ENCODE measurements around the gene EIF2A. TPM values are rescaled to one million over a fixed set of nuclear protein-coding genes. Genes with fewer than 3 reads are reported as not detected.
"Not testable (repeated sequence)": the region's sequence is repeated elsewhere in the genome, so short reads cannot be mapped to it uniquely, and the experiment has no call there.

The EIF2A gene
- total RNA-seq, 4 donors from 2014 or later, result 83.1 to 201 (median 109) TPM

- no peak for DNase-seq
- Histone ChIP-seq H3K36me3 (peaks cover 0 to 15% (median 0%) of the 10 kb centered on the region in 3 donors), H3K4me1 (peaks cover 0 to 32% (median 9%) of the 10 kb centered on the region in 4 donors), H3K4me3 (no peak overlapping the region), H3K27ac (no peak overlapping the region), H3K27me3 (no peaks in the 10 kb centered on the region), H3K9me3 (no peaks in the 10 kb centered on the region)
- TF ChIP-seq CTCF (IDR thresholded peaks at IDR 0.05), result no peak
- TF ChIP-seq POLR2A (IDR thresholded peaks at IDR 0.05), result no peak
These were observed 64.2 kb downstream of the EIF2A start for GRCh38 chr3:150610785-150611184.

DNA sequence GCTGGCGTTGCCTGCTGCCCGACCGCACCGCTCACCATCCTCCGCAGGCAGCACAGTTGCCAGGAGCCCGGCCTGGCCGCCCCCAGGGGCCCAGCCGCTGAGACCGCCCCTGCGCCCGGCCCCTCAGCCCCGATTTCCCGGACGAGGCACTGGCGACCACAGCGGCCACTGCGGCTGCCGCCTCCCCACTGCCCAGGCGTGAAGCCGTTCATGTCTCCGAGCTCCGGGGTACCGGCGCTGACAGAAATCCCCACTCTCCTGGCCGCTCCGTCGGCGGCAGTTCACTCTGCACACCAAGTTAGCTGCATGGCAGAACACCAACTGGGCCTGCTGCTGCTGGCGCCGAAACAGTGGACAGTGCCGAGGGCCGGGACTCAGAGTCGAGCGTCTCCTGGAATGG, 65.1 kb downstream of the EIF2A start:
- Histone ChIP-seq H3K4me1 (peaks cover 0 to 23% (median 6%) of the 10 kb centered on the region in 4 donors), H3K27ac (no peak overlapping the region), H3K27me3 (no peaks in the 10 kb centered on the region), H3K4me3 (no peak overlapping the region), H3K36me3 (peaks cover 0 to 15% (median 0%) of the 10 kb centered on the region in 3 donors), H3K9me3 (no peaks in the 10 kb centered on the region)
- no peak for DNase-seq
- TF ChIP-seq CTCF (IDR thresholded peaks at IDR 0.05), result no peak
- no peak for TF ChIP-seq POLR2A (IDR thresholded peaks at IDR 0.05)

DNA sequence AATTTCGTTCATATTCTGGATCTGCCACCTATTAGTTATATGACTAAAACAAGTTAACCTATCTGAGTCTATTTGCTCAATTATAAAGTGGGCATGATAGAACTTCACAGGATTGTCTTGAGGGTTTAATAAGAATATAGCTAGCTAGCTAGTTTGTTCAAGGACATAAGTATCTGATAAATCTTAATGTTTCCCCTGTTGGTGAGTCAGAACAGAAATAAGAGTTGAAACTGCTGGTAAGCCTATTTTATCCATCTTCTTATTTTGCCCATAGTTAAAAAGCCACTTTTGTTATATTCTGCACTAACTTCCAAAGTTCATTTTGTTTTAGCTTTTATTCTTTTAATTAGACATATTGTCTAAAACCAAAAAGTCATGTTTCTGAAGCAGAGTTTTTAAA, 65.9 kb downstream of the EIF2A start:
- no peak for DNase-seq
- Histone ChIP-seq H3K4me1 (peaks cover 0 to 18% (median 3%) of the 10 kb centered on the region in 4 donors), H3K36me3 (peaks cover 0 to 15% (median 0%) of the 10 kb centered on the region in 3 donors), H3K4me3 (no peak overlapping the region), H3K27ac (no peak overlapping the region), H3K27me3 (no peaks in the 10 kb centered on the region), H3K9me3 (no peaks in the 10 kb centered on the region)
- TF ChIP-seq CTCF (IDR thresholded peaks at IDR 0.05) (no peak), POLR2A (IDR thresholded peaks at IDR 0.05) (no peak)

- H3K4me3 ChIP-seq, result no peak overlapping the region
- no peaks in the 10 kb centered on the region for H3K9me3 ChIP-seq
- H3K4me1 ChIP-seq, result peaks cover 0 to 12% (median 3%) of the 10 kb centered on the region in 4 donors
- DNase-seq, result no peak
- no peak overlapping the region for H3K27ac ChIP-seq
- no peaks in the 10 kb centered on the region for H3K27me3 ChIP-seq
- H3K36me3 ChIP-seq, result peaks cover 0 to 15% (median 0%) of the 10 kb centered on the region in 3 donors
- TF ChIP-seq POLR2A (IDR thresholded peaks at IDR 0.05) (no peak), CTCF (IDR thresholded peaks at IDR 0.05) (no peak)
These were observed 66.4 kb downstream of the EIF2A start for GRCh38 chr3:150613034-150613433.

DNA sequence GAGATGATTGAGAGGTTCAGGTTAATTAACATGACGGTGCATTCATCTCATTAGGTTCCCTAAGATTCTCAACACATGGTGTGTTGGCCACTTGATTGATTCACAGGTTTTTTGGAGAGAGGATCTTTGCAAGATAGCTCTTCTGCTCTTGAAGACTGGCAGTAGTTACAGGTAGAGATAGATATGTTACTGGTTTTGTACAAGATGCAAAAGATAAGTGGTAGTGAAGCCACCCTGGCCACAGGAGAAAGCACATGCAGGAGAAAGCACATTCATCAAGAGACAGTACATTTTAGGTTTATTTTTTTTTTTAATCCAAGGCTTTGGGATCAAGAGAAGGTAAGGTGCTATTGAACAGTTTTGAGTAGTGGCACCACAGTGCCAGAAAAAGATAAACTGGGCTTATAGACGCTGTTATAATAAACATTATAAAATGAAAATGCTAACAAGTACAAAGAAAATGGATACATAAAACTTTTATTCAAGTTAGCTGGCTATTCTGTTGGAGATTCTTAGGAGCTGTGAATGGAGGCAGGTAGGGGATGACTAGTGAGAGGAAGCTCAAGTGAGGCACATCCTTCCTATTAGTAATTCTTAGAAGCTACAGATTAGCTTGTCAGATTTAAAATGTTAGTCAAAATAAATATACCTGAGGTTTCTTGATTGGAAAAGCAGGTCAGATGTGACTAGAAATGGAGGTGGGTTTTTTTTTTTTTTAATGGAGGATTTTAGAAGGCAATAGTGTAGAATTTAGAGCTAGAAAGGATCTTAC, 67.3 kb downstream of the EIF2A start:
- no peak for TF ChIP-seq POLR2A (IDR thresholded peaks at IDR 0.05)
- no peak overlapping the region for H3K27ac ChIP-seq
- no peaks in the 10 kb centered on the region for H3K27me3 ChIP-seq
- no peak for DNase-seq
- peaks cover 0 to 12% (median 3%) of the 10 kb centered on the region in 4 donors for H3K4me1 ChIP-seq
- no peaks in the 10 kb centered on the region for H3K9me3 ChIP-seq
- no peak overlapping the region for H3K4me3 ChIP-seq
- peaks cover 0 to 19% (median 0%) of the 10 kb centered on the region in 3 donors for H3K36me3 ChIP-seq

DNA sequence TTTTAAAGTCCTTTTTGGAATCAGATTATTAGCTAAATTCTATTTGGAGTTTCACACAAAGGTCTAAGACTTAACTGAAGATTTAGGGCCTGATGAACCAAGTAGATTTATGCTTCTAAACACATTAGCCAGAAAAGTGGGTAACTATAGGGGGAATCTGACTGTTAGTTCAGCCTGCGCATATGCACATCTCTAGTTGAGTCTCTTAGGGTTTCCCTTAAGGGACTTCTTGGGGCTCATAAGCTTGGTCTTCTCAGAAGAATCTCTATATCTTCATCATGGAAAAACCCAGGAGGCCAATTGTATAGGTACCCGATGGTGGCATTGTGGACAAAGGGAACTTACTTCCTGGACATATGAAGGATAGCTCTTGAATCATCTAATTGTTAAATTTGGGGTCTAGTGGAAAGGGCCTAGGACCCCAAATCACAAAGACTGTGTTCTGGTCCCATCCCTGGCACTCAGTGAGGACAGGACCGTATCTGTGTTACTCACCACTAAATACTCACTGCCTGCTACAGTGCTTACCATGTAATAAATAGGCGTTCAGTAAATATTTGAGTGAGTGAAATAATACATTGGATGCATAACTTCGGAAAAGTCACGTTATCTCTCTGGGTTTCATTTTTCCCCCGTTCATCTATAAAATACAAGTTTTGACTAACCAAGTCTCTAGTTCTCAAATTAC, 73.6 kb downstream of the EIF2A start:
- DNase-seq, result no peak
- H3K4me1 ChIP-seq, result peaks cover 0 to 3% (median 0%) of the 10 kb centered on the region in 4 donors
- no peak overlapping the region for H3K4me3 ChIP-seq
- no peak overlapping the region for H3K27ac ChIP-seq
- TF ChIP-seq CTCF (IDR thresholded peaks at IDR 0.05), result no peak
- no peak for TF ChIP-seq POLR2A (IDR thresholded peaks at IDR 0.05)
- no peaks in the 10 kb centered on the region for H3K9me3 ChIP-seq
- no peaks in the 10 kb centered on the region for H3K27me3 ChIP-seq
- H3K36me3 ChIP-seq, result peaks cover 0 to 8% (median 0%) of the 10 kb centered on the region in 3 donors

- not testable (repeated sequence) for H3K27ac ChIP-seq, DNase-seq, H3K4me3 ChIP-seq, H3K27me3 ChIP-seq, H3K4me1 ChIP-seq, H3K9me3 ChIP-seq
- H3K36me3 ChIP-seq, result peaks cover 0 to 36% (median 0%) of the 10 kb centered on the region in 3 donors
These were observed 76.4 kb downstream of the EIF2A start for GRCh38 chr3:150622955-150623354.
